Inflammatory macrophage (primary cell): ENCODE data around the gene ZBTB24.
"Not testable (repeated sequence)": the region's sequence is repeated elsewhere in the genome, so short reads cannot be mapped to it uniquely, and the experiment has no call there.

Experiments used
- DNase-seq, 2 donors: peaks; one replicate each; pipeline ENCODE4 v3.0.0-alpha.2; 2020 to 2022

The ZBTB24 gene

DNA sequence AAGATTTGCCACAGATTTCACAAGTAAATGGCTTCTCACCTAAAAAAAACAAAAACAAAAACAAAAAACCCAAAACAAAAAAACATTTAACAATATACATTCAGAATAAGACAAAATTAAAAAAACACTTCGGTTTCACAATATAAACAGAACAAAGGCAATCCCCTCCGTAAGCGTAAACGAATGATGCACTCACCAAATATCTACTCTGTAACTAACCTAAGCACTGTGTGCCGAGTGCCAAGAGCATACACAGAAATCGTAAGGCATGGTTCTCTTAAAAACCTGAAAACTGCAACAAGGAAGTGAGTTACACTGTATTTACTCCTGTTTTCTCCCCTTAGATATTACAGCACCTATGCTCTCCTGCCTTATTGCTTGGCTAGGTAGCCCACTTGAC is 15.3 kb downstream of the ZBTB24 start:
- DNase-seq: no peak

DNA sequence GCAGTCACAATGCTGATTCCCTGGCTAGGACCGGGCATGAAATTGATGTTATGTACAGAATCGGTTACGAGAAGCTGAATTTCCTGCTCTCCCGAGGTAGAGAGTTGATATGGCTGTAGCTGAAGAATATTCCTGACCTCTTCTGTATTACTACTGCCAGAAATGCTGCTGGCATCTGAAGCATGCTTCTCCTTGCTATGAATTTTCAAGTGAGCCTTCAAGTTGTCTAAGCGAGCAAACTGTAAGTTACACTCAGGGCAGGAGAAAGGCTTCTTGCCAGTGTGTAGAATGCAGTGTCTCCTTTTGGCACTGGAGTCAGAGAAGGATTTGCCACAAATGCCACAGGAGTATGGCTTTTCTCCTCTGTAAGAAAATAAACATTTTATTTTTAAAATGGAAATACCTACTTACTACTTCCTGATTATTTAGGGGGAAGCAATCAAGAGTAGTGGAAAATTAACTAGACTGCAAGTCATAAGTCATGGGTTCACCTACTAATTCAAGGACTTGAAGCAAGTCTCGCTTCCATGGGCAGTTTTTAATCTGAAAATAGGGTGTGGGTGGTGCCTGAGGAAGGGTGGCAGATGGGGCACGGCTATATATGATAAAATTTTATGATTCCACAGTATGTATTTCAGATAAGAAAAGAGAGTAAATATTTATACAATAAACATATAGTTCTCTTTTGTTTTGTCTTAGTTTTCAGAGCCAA is 16.7 kb downstream of the ZBTB24 start:
- no peak for DNase-seq

DNA sequence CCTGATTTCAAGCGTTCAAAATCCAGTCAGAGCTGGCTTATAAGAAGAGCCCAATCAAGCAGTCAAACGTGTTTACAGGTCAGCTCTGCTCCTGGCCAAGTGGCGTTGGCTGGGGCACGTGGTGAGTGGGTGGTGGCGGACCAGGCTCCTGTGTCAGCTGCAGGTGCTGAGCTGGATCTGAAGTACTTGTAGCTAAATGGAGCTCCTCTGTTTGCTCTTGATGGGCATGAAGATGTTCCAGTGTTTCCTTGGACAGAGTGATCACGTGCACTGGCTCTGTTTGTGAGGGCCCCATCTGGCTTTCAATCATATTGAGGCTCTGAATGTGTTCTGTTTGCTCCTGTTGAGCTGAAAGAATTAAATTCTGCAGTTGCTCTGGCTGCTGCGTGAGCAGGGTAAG is 17.2 kb downstream of the ZBTB24 start:
- DNase-seq: no peak

DNA sequence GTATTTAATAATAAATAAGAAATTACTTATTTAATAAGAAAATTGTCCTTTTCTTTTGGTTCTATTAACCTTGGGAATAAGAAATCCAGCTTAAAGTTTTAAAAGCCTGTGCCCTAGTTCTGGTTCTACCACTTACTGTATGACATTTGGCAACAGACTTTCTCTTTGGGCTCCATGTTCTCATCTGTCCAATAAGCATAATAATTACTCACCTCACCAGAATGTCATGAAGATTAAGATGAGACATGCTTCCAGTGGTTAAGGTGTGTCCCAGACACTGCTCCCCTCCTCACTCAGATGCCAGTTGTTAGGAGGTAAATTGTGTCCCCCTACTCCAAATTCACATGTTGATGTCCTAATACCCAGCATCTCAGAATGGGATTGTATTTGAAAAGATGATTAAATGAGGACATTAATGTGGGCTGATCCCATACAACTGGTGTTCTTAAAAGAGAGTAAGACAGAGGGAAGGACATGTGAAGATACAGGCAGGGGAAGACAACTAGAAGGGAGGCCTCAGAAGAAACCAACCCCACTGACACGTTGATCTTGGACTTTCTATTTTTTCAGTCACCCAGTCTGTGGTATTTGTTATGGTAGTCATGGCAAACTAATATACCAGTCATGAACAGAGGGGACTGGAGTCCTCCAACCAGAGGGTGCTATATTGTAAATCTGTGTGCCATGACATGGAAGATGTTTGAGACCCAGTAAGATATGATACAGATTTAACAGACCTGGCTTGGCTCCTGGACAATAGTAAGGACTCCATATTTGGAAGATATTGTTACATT is 21.1 kb downstream of the ZBTB24 start:
- DNase-seq: no peak

DNA sequence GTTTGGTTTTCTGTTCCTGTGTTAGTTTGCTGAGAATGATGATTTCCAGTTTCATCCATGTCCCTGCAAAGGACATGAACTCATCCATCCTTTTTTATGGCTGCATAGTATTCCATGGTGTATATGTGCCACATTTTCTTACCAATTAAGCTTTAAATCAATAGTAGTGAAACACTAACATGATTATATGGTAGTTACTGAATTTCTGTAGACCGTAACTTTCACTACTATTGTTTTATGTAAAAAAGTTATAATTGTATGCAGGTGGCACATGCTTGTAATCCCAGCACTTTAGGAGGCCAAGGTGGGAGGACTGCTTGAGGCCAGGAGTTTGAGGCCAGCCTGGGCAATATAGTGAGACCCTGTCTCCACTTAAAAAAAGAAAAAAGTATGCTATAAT is 21.8 kb downstream of the ZBTB24 start:
- not testable (repeated sequence) for DNase-seq

DNA sequence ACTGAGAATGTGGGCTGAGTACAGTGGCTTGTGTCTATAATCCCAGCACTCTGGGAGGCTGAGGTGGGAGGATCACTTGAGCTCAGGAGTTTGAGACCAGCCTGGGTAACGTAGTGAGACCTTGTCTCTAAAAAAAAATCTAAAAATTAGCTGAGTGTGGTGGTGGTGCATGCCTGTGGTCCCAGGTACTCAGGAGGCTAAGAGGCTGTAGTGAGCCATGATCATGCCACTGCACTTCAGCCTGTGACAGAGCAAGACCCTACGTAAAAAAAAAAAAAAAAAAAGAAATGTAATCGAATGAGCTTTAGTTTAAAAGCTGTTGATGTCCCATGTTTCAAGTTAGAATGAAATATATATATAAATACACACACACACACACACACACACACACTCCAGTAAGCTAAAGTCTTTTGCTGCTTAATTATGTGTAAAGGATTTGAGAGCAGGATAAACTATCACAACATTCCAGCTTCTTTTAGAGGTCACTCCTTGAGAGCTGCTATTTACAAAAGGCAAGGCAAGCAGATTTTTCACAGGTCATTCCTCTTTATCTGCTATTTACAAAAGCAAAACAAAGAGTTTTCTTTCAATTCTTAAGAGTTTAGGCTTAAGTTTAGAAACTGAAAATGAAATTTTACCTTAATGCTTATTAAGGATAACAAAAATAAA is 22.7 kb downstream of the ZBTB24 start:
- DNase-seq: no peak

DNA sequence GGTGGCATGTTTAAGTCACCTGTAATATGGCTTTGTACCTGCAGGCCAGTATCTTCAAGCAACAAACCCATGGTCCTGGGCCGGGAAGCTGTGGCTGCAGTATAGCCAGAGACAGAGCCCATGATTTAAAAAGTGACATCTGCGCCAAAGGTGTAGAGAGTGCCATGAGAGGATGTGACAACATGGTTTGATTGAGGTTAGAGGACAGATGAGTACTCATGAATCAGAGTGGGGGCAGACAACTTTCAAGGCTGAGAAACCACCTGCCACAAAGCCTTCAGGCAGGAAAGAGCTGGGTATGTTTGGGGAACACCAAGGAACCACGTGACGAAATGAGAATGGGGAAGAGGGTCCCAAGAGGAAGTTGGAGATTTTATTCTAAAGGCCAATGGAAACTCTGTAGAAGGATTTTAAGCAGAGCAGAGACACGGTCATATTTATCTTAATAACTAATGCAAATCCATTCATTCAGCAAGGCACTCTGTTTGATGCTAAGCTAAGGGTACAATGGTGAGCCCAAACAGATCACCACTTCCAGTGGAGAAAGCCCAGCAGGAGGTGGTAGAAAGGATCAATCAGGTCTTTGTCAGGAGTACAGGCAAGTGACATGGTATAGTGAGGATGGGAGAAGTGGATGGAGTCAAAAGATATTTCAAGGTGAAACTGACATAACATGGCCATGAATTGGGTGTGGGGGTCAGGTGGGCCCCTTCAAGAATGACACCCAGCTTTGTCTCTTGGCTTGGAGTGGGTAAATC is 24.1 kb downstream of the ZBTB24 start:
- peak; percentile 67 to 82 for DNase-seq

DNA sequence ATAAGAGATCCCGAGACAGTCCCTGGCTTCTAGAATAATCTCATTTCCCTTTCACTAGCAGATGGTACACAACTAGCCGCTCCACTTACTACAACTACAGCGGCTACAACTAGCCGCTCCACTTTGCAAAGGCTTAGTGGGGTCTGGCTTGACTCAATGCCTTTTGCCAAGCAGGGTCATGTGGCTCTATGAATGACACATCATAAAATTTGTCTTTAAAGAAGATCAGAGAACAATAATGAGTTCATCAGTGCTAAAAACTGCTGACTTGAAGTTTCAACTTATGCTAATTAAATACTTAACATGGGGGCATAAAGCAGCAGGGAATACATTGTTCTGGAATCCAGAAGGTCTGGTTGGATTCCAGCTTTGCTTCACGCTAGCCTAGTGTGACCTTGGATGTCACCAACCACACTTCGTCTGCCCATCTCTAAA is 25.4 kb downstream of the ZBTB24 start:
- DNase-seq: no peak

DNA sequence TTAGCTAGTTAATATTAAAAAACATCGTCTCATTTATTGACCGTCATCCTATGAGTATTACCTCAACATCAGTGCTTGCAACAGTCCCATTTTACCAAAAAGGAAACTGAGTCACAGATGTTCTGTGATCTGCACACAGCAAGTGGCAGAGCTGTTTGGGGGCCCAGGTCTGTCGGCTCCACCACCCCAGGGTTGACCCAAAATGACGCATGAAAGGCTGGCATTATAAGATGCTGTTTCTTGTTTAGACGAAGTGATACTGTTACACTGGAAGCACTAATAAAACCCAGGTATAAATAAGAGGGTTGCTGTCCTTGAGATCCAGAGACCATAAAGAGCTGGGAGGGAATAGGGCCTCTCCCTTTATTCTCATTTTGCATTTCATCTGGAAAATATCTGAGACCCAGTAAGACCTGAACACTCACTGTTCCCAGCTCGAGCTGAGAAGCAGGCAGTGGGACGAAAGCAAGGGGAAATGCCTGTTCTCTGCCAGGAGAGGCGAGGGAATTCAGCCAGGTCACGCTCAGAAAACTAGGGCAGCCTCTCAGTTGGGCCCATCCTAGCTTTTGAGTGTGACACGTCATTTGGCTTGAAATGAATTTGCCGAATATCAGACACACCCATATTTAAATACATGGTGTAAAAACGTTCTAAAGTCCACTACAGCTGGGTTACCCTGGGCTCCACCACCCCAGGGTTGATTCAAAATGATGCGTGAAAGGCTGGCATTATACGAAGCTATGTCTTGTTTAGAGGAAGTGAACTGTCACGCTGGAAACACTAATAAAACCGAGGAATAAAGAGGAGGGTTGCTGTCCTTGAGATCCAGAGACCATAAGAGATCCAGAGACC is 26.1 kb downstream of the ZBTB24 start:
- DNase-seq: no peak

DNA sequence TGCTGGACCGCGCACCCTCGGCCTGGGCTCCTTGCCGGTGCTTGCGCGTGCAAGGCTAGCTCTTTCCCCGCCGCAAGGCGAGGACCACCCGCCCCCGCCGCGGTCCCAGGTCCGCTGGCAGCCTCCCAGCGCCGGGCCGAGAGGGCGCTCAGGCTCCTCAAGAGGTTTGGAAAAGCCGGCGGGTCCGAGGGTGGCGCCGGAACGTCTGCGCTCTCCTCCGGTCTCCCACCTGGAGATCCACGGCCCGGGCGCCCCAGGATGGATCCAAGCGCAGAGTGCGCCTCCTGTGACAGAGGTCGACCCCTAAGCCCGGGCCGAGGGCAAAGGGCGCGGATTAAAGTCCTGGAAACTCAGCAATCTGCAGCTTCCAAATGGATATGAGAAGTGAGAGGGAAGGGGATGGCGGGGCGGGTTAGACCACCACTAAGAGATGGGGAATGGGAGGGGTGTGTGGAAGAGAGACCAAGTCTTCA is 26.9 kb downstream of the ZBTB24 start:
- no peak for DNase-seq

DNA sequence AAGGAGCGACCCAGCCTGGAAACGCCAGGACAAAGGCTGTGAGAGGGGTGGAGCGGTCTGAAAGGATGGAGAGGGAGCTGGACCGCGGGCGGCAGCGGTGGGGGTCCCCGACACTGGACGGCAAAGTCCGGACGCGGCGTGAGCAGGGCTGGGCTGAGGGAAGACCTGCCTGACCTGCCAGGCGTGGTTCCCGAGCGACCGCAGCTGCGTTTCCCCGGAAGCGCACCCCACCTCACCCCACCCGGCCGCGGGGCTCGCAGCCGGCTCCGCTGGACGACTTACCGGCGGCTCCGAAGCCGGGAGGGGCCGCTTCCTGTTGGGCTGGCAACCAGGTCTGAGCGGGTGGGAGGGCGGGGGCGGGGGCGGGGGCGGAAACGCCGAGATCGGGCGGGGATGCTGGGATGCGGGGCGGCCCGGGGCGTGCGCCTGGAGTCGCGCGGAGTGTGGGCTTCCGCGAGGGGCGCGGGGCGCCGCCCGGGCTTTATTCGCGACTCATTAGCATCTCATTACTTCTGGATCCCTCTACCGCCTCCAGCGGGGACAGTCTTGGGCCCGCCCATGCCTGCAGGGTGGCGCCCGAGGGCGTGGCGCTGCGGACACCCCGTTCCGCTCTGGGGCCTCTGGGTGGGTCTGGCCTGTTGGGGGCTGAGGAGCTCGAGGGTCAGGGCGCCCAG is 27.4 kb downstream of the ZBTB24 start, which contains the start of gene MICAL1:
MICAL1 (minus strand) TSS at position 336 of the 674 bp plus-strand sequence. CDS start 1,576 bp downstream, outside the sequence.
- peak; percentile 82 to 86 for DNase-seq

DNA sequence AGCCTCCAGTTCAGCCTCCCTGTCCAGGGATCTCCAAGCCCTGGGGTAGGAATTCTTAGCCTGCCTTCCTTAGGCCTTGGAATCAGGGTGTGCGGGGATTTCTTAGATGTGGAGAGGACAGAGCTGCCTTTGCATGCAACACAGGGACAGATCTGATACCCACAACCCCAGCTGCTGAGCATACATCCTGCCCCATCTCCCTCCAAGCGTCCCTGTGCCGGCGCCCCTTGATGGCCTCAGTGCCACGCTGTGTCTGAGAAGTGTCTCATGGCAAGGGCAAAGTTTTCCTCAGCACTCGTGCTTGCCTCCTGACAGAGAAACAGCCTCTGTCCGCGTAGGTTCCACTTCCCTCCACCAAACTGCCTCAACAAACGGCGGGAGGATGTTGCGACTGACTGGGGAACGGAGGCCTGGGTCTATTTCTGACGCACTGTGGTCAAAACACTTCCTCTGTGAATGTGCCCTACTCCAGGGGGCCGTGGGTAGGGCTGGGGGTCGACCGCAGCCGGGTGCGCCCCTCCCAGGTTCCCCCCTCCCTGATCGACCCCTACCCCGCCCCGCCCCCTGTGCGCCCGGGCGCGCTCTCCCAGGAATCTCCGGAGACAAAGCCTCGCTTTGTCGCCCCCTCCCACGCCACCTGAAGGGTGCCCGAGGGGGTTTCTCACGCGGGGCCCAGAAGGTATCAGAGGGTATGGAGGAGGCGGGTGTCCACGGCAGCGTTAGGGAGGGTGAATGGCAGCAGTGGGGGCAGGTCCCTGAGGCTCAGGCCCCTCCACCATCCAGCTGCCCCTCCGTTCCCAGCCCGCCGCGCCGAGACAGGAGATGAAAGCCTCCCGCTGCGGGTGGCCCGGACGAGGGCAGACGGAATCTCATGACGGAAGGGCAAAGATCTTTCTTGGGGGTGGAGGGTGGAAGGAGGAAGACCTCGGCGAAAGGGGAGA is 28.3 kb downstream of the ZBTB24 start:
- DNase-seq: peak; percentile 87 to 93

DNA sequence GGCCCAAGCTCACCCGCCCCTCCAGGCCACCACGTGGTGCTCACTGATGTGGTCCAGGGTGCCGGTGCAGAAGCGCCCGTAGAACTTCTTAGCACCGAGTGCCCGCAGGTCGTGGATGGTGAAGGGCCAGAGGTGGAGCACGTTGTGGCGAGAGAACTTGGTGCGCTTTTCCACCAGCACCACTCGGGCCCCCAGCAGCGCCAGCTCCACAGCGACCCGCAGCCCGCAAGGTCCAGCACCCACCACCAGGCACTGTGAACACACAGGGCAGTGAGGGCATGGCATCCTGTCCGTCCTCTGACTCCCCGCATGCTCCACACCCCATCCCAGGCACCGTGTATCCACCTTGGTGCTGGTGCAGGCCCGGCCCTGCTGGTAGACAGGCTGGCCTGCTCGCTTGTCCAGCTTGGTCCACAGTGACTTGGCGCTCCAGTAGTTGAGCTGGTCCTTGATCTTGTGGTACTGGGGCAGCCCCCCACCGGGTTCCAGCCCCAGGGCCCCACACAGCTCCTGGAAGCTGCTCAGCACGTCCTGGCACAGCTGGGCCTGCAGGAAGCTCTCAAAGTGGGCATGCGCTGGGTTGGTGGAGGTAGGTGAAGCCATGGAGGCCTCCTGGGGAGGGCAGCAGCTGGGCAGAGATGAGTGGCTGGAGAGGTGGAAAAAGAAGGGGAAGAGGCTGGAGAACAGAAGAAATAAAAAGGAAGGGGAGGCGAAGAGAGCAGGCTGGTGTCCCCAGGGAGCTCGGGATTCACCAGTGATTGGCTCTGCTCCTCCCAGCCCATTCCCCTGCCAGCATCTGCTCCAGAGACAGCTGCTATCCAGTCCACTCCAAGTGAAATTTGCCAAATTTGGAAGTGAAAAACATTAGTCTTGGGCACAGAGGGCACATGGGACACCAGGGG is 29.2 kb downstream of the ZBTB24 start:
- no peak for DNase-seq

DNA sequence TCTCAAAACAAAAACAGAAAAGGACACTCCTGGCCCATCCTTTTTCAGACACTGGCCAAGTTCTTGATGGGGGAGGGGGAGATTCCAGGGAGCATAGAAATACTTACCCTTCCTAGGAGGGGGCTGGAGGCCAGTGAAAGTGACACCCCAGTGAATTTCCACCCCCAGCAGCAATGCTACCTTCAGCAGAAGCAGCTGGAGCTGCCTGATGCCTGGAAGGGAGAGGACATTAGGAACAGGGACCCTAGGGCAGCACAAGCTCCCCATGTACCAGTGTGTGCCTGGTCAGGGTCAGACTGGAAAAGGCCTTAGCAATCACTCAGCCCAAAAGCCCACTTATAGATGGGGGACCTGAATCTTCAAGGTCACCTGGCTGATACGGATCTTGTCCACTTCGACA is 29.9 kb downstream of the ZBTB24 start:
- no peak for DNase-seq

DNA sequence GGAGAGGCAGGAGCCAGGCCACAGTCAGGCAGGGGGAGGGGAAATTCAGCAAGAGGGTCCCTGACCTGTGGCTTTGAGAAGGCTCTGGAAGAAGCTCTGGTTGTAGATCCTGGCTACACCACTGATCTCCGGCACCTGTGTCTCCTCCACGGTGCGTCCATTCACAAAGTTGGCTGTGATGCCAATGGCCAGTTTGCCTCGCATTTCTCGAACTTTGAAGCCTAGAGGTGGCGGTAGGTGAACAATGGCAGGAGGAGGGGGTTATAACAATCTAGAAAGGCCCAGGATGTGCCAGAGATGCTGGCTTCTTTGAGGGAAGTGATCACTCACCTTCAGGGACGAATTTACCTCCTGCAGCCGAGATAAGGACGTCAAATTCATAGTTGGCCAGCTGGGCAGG is 30.8 kb downstream of the ZBTB24 start:
- DNase-seq: no peak

DNA sequence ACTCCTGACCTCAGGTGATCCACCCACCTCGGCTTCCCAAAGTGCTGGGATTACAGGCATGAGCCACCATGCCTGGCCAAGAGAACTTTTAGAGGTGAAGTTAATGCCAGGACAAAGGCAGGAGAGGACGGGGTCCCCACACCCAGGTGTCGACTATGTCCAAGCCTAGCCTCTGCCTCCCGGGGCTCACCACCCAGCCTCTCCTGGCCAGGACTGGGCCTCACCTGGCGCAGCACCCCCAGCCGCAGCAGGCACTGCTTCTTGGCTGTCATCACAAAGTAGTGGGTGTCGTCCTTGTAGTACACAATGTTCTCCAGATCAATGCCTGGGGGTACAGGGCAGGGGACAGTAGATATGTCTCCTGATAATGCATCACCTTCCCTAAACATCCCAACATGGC is 31.6 kb downstream of the ZBTB24 start:
- no peak for DNase-seq

DNA sequence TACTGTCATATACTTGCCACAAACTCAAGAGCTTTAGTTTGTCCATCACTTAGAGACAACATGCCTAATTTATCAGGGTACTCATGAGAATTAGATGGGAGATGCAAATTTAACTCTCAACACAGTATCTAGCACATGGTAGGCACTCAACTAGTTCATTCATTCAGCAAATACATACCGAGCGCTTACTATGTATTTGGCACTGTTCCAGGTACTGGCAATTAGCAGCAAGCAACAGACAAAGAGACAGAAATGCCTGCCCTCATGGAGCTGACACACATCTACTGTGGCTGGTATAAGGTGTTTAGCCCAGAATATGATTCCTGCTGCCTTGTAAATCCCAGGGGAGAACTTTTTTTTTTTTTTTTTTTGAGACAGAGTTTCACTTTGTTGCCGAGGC is 32.2 kb downstream of the ZBTB24 start:
- DNase-seq: no peak

DNA sequence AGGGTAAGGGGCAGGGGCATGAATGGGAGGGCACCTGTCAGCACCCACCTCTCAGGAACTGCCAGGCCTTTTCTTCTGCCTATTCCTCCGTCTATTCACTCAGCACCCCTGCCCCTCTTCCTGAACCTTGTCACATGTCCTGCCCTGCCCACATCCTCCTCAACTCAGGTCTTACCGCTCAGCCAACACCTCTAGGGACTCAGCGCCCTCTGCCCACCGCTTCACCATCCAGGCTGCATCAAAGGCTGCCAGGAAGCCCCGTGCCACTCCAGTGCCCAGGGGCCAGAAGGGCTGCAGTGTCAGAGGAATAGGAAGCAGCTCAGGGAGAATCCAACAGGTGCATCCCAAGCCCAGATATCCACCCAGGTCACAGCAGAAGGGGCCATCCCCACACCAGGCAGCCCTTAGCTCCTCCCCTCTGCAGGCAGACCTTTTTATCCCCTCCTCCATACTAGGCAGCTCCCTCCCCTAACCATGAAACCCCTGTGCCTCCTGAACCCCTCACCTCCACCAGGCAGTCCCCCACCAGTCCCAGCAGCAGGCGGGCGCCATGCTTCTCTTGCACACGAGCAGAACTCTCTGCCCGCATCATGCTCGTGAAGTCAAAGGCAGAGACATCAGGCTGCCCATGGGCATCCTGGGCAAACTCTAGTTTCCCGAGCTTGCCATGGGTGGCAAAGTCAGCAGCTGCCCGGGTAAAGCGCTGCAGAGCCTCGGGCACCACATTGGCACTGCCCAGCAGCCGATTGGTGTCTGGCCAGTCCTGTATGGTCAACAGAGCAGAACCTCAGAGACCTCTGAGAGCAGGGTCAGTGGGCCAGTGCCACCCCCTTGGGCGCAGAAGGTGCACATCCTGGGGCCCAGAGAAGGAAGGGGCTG is 33.0 kb downstream of the ZBTB24 start:
- no peak for DNase-seq
